Activated T-cell treated with anti-CD3 and anti-CD28 coated beads, Interleukin-2, amount 50 U/mL, for 4 hours (primary cell): ENCODE results near the gene PPP6R1. TPM values are rescaled to one million over a fixed set of nuclear protein-coding genes. Genes with fewer than 3 reads are reported as not detected.

ENCODE experiments used
- ATAC-seq, 2 donors: fragments of 200-7000 bp; cut with Tn5 transposase; one replicate each; pipeline ENCODE4 v1.10.0; 2021
- DNase-seq: peaks from one replicate; pipeline ENCODE4 v3.0.0-alpha.2; 2020
- H3K27me3 Mint-ChIP-seq: one replicate; pipeline ENCODE4 v1.8.0; 2021; ENCODE audit warnings: low read depth, mixed read lengths
- H3K36me3 Mint-ChIP-seq: one replicate; pipeline ENCODE4 v1.8.0; 2022; ENCODE audit warnings: mixed read lengths; ENCODE audit not compliant: insufficient read depth
- H3K4me1 Mint-ChIP-seq: one replicate; pipeline ENCODE4 v1.8.0; 2021; ENCODE audit warnings: low read depth, mixed read lengths
- H3K4me3 Mint-ChIP-seq: one replicate; pipeline ENCODE4 v1.8.0; 2021; ENCODE audit warnings: mild to moderate bottlenecking, moderate library complexity, mixed read lengths
- H3K9me3 Mint-ChIP-seq: one replicate; pipeline ENCODE4 v1.8.0; 2021; ENCODE audit warnings: mixed read lengths
- total RNA-seq, 3 donors: library from RNA; stranded (reverse); gene quantifications; one replicate each; pipeline ENCODE4 v1.2.1, GENCODE V29; 2021

PPP6R1 gene
- total RNA-seq, result 100 to 1,000 TPM; 256 to 326 (median 285) TPM

- ATAC-seq, result peak; percentile 77 to 79
Measured at GRCh38 chr19:55258828-55259539, at the start of gene PPP6R1. PPP6R1 (minus strand) TSS chr19:55259017; CDS start chr19:55247103, 11,914 bp downstream.

GRCh38 chr19:55308281-55308680, 49.5 kb upstream of the PPP6R1 start:
- H3K4me3 Mint-ChIP-seq, result no peak overlapping the region
- no peak for DNase-seq
- H3K4me1 Mint-ChIP-seq, result no peaks in the 10 kb centered on the region
- ATAC-seq, result no peak
- H3K27me3 Mint-ChIP-seq, result no peaks in the 10 kb centered on the region
- H3K9me3 Mint-ChIP-seq, result no peaks in the 10 kb centered on the region
- H3K36me3 Mint-ChIP-seq, result no peaks in the 10 kb centered on the region

More at GRCh38 chr19:55258828-55259539, at the start of gene PPP6R1:
- peak; percentile 90 for DNase-seq
- H3K4me1 Mint-ChIP-seq, result peaks cover 44% of the 10 kb centered on the region
- no peaks in the 10 kb centered on the region for H3K9me3 Mint-ChIP-seq
- H3K27me3 Mint-ChIP-seq, result no peaks in the 10 kb centered on the region
- H3K36me3 Mint-ChIP-seq, result peaks cover 14% of the 10 kb centered on the region
- H3K4me3 Mint-ChIP-seq, result peak within 1 kb of the TSS; percentile 97

- H3K4me1 Mint-ChIP-seq, result peaks cover 4% of the 10 kb centered on the region
- no peaks in the 10 kb centered on the region for H3K27me3 Mint-ChIP-seq
- H3K36me3 Mint-ChIP-seq, result no peaks in the 10 kb centered on the region
- DNase-seq (no peak), ATAC-seq (no peak)
- no peak overlapping the region for H3K4me3 Mint-ChIP-seq
- no peaks in the 10 kb centered on the region for H3K9me3 Mint-ChIP-seq
Measured at GRCh38 chr19:55306712-55307111, 47.9 kb upstream of the PPP6R1 start.

GRCh38 chr19:55305983-55306562, 47.3 kb upstream of the PPP6R1 start:
- H3K9me3 Mint-ChIP-seq, result no peaks in the 10 kb centered on the region
- no peak for ATAC-seq
- no peaks in the 10 kb centered on the region for H3K27me3 Mint-ChIP-seq
- H3K4me1 Mint-ChIP-seq, result peaks cover 6% of the 10 kb centered on the region
- H3K36me3 Mint-ChIP-seq, result no peaks in the 10 kb centered on the region
- H3K4me3 Mint-ChIP-seq, result no peak overlapping the region
- DNase-seq, result no peak

GRCh38 chr19:55305491-55305890, 46.7 kb upstream of the PPP6R1 start:
- Mint-ChIP-seq H3K4me3 (no peak overlapping the region), H3K27me3 (no peaks in the 10 kb centered on the region), H3K9me3 (no peaks in the 10 kb centered on the region), H3K36me3 (no peaks in the 10 kb centered on the region), H3K4me1 (peaks cover 6% of the 10 kb centered on the region)
- DNase-seq, result peak; percentile 41
- peak; percentile 65 to 74 for ATAC-seq

DNA sequence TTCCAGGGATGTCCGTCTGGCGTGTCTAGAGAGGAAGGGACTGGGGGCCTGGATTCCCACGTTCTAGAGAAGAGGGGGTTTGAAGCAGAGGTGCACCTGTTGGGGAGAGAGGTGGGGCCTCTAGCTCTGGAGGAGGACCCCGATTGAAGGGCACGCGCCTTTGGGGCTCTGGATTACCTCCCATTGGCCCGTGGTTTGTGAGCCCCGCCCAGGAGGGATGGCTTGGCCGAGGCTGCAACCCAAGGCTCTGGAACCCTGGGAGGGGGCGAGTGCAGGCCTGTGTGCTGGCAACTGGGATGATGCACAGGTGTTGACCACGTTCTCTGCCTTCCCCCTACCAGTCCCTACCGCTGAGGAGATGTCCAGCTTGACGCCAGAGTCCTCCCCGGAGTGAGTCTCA, 46.2 kb upstream of the PPP6R1 start:
- ATAC-seq (no peak), DNase-seq (no peak)
- H3K36me3 Mint-ChIP-seq, result no peaks in the 10 kb centered on the region
- H3K4me1 Mint-ChIP-seq, result peaks cover 6% of the 10 kb centered on the region
- no peak overlapping the region for H3K4me3 Mint-ChIP-seq
- no peaks in the 10 kb centered on the region for H3K9me3 Mint-ChIP-seq
- H3K27me3 Mint-ChIP-seq, result no peaks in the 10 kb centered on the region

GRCh38 chr19:55304279-55304978, 45.6 kb upstream of the PPP6R1 start:
- H3K4me1 Mint-ChIP-seq, result peaks cover 6% of the 10 kb centered on the region
- DNase-seq (no peak), ATAC-seq (no peak)
- no peaks in the 10 kb centered on the region for H3K27me3 Mint-ChIP-seq
- no peaks in the 10 kb centered on the region for H3K9me3 Mint-ChIP-seq
- no peak overlapping the region for H3K4me3 Mint-ChIP-seq
- no peaks in the 10 kb centered on the region for H3K36me3 Mint-ChIP-seq

- no peak for ATAC-seq
Measured at GRCh38 chr19:55303477-55303876, 44.7 kb upstream of the PPP6R1 start.

DNA sequence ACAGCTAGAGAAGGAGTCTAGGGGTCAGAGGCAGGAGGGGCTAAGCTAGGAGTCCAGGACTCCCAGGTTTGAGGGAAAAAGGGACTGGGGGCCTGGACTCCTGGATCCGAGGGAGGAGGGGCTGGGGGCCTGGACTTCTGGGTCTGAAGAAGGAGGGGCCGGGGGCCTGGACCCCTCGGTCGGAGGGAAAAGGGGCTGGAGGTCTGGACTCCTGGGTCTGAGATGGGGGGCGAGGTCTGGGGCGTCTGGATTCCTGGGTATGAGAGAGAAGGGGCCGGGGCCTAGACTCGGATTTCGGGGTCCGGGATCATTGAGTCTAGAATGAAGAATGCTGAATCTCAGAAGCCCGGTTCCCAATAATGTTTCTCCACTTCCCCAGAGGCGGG, 43.5 kb upstream of the PPP6R1 start:
- H3K27me3 Mint-ChIP-seq, result no peaks in the 10 kb centered on the region
- ATAC-seq, result no peak
- H3K36me3 Mint-ChIP-seq, result no peaks in the 10 kb centered on the region
- peaks cover 6% of the 10 kb centered on the region for H3K4me1 Mint-ChIP-seq
- H3K9me3 Mint-ChIP-seq, result no peaks in the 10 kb centered on the region
- DNase-seq, result no peak
- peak overlapping the region; percentile 80 for H3K4me3 Mint-ChIP-seq

More at GRCh38 chr19:55303477-55303876, 44.7 kb upstream of the PPP6R1 start:
- DNase-seq, result no peak
- no peaks in the 10 kb centered on the region for H3K9me3 Mint-ChIP-seq
- H3K4me1 Mint-ChIP-seq, result peaks cover 6% of the 10 kb centered on the region
- H3K27me3 Mint-ChIP-seq, result no peaks in the 10 kb centered on the region
- no peak overlapping the region for H3K4me3 Mint-ChIP-seq
- no peaks in the 10 kb centered on the region for H3K36me3 Mint-ChIP-seq

GRCh38 chr19:55301459-55302317, 42.9 kb upstream of the PPP6R1 start:
- DNase-seq (peak; percentile 97), ATAC-seq (peak; percentile 90)
- H3K9me3 Mint-ChIP-seq, result no peaks in the 10 kb centered on the region
- H3K4me1 Mint-ChIP-seq, result peaks cover 6% of the 10 kb centered on the region
- H3K4me3 Mint-ChIP-seq, result peak overlapping the region; percentile 80
- no peaks in the 10 kb centered on the region for H3K27me3 Mint-ChIP-seq
- no peaks in the 10 kb centered on the region for H3K36me3 Mint-ChIP-seq

- Mint-ChIP-seq H3K9me3 (no peaks in the 10 kb centered on the region), H3K4me3 (peak overlapping the region; percentile 13), H3K27me3 (no peaks in the 10 kb centered on the region), H3K4me1 (peaks cover 6% of the 10 kb centered on the region), H3K36me3 (no peaks in the 10 kb centered on the region)
- DNase-seq (no peak), ATAC-seq (no peak)
Measured at GRCh38 chr19:55300886-55301458, 42.2 kb upstream of the PPP6R1 start.

- no peaks in the 10 kb centered on the region for H3K36me3 Mint-ChIP-seq
- DNase-seq, result no peak
- no peaks in the 10 kb centered on the region for H3K27me3 Mint-ChIP-seq
- no peaks in the 10 kb centered on the region for H3K9me3 Mint-ChIP-seq
- H3K4me1 Mint-ChIP-seq, result peaks cover 6% of the 10 kb centered on the region
- H3K4me3 Mint-ChIP-seq, result no peak overlapping the region
- no peak for ATAC-seq
Measured at GRCh38 chr19:55299991-55300390, 41.2 kb upstream of the PPP6R1 start.

DNA sequence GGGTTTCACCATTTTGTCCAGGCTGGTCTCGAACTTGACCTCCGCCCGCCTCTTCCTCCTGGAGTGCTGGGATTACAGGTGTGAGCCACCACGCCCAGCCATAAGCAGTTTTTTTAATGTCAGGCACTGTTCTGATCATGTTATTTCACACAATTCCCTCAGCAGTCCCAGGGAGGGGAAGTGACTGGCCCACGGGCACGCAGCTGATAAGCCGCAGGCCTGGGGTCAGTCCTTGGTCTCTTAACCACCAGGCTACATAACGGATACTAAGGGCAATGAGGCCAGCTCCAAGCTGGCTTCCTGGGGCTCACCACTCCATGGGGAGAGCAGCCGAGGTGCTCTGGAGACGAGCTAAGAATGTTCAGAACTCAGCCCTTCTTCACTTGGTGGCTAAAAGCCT, 38.5 kb upstream of the PPP6R1 start:
- no peaks in the 10 kb centered on the region for H3K9me3 Mint-ChIP-seq
- DNase-seq, result no peak
- peaks cover 6% of the 10 kb centered on the region for H3K4me1 Mint-ChIP-seq
- H3K4me3 Mint-ChIP-seq, result no peak overlapping the region
- H3K36me3 Mint-ChIP-seq, result no peaks in the 10 kb centered on the region
- ATAC-seq, result no peak
- H3K27me3 Mint-ChIP-seq, result no peaks in the 10 kb centered on the region
